C4-2B (cell line): Measurements from ENCODE around the gene SSR1.

ENCODE experiments used
- CTCF ChIP-seq: fragments of 450-650 bp; conservative IDR thresholded peaks from 2 replicates; pipeline ENCODE4 v1.5.1; 2017; ENCODE audit warnings: mild to moderate bottlenecking
- ZFX ChIP-seq: fragments of 450-650 bp; IDR thresholded peaks from 2 replicates; pipeline ENCODE4 v1.6.1; 2017

GRCh38 chr6:7230327-7230691 is 82.7 kb downstream of the SSR1 start:
- TF ChIP-seq CTCF (no peak), ZFX (no peak)
